Amniotic stem cell (primary cell): ENCODE results near the gene MPP1.
"Not testable (repeated sequence)": the region's sequence is repeated elsewhere in the genome, so short reads cannot be mapped to it uniquely, and the experiment has no call there.

Source experiments
- DNase-seq: peaks from one replicate; lab custom pipeline; 2025; lab: John Stamatoyannopoulos, UW

The MPP1 gene

GRCh38 chrX:154804957-154805695 lies at the start of gene MPP1:
Gene MPP1 (minus strand): TSS chrX:154805485. CDS start chrX:154805373, 112 bp downstream.
- peak; percentile 15 for DNase-seq

- no peak for DNase-seq
These were observed 45.8 kb upstream of the MPP1 start for GRCh38 chrX:154850957-154851611.

GRCh38 chrX:154840856-154841255 lies 35.6 kb upstream of the MPP1 start:
- no peak for DNase-seq

GRCh38 chrX:154836163-154836562 lies 30.9 kb upstream of the MPP1 start:
- DNase-seq = no peak

DNA sequence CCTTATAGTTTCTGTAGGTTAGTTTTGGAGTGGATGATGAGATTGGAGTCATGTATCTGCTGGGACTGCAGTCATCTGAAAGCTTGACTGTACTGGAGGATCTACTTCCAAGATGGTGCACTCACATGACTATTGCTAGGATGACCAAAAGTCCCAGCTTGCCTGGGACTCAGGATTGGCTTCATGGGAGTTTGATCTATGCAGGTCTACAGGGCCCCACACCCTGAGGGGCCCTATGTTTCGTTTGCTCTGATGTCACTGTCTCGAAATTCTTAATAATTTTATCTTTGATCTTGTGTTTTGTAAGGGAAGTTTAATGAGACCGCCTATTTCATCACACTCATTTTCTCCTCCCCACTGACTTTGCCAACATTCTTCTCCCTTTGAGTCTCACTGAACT lies 29.3 kb upstream of the MPP1 start, which contains the start of gene SMIM9:
Gene SMIM9, minus strand, starts transcription at position 101 of the 400 bp plus-strand sequence. CDS start 3,806 bp downstream, outside the sequence.
- no peak for DNase-seq

- no peak for DNase-seq
These were observed 28.5 kb upstream of the MPP1 start for GRCh38 chrX:154833746-154834274.

GRCh38 chrX:154829926-154830442 lies 24.7 kb upstream of the MPP1 start:
- DNase-seq = no peak

GRCh38 chrX:154829134-154829533 lies 23.8 kb upstream of the MPP1 start:
- no peak for DNase-seq

DNA sequence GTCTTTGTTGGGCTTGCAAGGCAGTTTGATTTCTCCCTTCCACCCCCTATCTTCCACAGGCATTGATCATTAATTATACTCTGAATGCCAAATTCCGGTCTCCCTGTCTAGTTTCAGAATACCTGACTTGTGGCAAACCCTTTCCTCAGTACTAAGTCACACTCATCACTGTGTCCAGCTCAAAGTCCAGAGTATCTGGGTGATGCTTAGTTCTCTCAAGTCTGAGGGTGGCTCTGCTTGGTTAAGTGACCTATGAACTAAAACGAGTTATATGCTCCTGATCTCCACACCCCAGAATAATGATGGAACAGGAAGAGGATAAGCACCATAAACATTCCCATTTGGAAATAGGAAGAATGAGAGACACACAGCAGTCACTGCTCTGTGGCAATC lies 22.7 kb upstream of the MPP1 start:
- no peak for DNase-seq

DNA sequence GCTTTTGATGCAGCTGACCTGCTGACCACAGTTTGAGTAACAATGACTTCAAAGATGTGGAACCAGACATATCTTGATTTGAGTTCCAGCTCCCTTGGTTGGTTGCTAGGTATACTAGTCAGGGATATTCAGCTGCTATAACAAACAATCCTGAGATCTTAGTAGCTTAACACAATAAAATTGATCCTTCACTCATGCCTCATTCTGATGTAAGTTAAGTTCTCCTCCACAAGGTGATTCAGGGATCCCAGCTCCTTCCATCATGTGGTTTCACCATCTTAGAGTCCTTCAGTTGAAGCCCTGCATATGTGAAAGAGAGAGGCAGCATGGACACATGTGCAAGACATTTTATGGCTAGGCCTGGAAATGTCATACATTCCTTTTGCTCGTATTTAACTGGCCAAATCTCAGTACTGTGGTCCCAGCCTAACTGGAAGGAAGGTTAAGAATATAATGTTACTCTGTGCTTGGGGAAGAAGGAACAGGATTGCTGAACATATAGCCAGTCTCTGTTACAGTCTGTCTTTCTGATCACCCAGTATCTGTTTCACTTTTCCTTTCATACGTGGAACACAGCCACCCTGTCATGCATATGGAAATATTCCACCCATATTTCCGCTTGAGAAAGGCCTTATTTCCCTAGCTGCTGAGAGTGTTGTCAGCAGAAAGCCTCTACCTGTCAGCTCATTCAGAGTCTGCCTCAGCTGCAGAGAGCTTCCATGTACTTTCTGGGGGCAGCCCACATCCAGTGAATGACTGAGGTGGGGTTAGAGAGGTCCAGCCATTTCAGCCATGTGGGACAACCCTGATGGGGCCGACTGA lies 22.1 kb upstream of the MPP1 start:
- no peak for DNase-seq

DNA sequence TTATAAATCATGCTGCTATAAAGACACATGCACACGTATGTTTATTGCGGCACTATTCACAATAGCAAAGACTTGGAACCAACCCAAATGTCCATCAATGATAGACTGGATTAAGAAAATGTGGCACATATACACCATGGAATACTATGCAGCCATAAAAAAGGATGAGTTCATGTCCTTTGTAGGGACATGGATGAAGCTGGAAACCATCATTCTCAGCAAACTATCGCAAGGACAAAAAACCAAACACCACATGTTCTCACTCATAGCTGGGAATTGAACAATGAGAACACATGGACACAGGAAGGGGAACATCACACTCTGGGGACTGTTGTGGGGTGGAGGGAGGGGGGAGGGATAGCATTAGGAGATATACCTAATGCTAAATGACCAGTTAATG lies 20.3 kb upstream of the MPP1 start:
- DNase-seq = not testable (repeated sequence)

DNA sequence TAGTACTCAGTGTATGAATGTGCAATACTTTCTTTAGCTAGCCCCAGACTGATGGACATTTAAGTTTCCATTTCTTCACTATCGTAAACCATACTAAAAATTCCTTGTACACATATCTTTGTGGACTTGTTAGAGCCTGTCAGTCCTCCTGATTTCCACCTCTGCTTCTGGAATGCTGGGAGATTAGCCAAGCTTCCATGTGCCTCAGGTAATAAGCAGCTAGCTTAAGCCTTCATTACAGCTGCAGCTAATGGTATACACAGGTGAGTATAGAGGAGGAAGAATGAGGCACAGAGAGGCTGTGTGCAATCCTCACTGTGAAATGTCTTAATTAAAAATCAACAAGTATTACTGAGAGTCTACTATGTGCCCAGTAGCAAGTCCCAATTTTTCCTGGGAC lies 19.4 kb upstream of the MPP1 start:
- DNase-seq = no peak

DNA sequence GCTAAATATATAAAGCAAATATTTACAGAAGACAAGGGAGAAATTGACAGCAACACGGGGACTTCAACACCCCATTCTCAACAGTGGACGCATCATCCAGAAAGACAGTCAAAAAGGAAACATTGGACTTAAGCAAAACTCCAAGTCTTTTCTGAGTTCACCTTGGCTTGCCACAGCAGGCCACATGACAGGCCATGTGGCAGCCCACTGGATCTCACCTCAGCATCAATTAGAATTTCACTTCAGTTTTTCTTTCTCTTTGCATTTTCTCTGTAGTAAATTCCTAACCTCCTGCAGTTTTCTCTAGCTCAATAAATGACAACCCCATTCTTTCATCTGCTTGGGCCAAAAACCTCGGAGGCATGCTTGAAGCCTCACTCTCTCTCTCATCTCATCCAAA lies 16.7 kb upstream of the MPP1 start:
- DNase-seq = no peak

- no peak for DNase-seq
These were observed 16.2 kb upstream of the MPP1 start for GRCh38 chrX:154821523-154821922.

GRCh38 chrX:154819771-154820341 lies 14.6 kb upstream of the MPP1 start:
- DNase-seq = no peak

- DNase-seq = no peak
These were observed 13.9 kb upstream of the MPP1 start for GRCh38 chrX:154818916-154819770.

GRCh38 chrX:154817048-154817618 lies 11.8 kb upstream of the MPP1 start:
- DNase-seq = not testable (repeated sequence)

- not testable (repeated sequence) for DNase-seq
These were observed 11.1 kb upstream of the MPP1 start for GRCh38 chrX:154816326-154816898.

DNA sequence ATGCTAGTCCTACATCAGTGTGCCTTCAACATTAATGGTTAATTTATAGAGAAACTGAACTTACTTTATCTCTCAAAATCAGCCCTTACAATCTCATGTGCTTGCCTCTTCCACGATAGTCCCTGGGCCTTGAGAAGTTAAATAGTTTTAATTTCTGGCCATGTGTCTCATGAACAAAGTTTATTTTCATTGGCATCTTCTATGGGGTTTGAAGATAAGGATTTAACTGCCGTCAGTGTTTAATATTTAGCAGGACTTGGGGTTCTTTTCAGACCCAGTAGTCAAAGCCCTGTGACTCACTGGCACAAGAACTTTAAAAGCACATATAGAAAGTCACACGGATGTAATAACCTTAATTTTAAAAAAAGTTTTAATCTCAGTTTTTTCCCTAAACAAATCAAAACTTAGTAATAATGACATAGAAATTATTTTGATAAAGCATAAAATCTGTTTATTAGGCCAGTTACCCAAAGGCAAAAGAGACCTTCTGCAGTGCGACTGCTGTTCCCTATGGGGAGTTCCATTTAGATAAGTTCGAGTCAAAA lies 10.1 kb upstream of the MPP1 start:
- no peak for DNase-seq

GRCh38 chrX:154813801-154814200 lies 8.5 kb upstream of the MPP1 start:
- no peak for DNase-seq
